ENCODE measurements around the gene PLA2G4B.

The PLA2G4B gene

GRCh38 chr15:41861736-41862356, 23.2 kb downstream of the PLA2G4B start:
- TF ChIP-seq CTCF (IDR thresholded peaks at IDR 0.05; ENCODE audit: insufficient read depth, missing control alignments): no peak
- DNase-seq (ENCODE audit: insufficient read length, low spot score) (no peak), FAIRE-seq (no peak)

- TF ChIP-seq CTCF (IDR thresholded peaks at IDR 0.05; ENCODE audit: insufficient read depth, missing control alignments): no peak
- DNase-seq (ENCODE audit: insufficient read length, low spot score) (no peak), FAIRE-seq (no peak)
These were observed 24.0 kb downstream of the PLA2G4B start for GRCh38 chr15:41862515-41863116.

- TF ChIP-seq CTCF (IDR thresholded peaks at IDR 0.05; ENCODE audit: insufficient read depth, missing control alignments): no peak
- FAIRE-seq: no peak
- DNase-seq (ENCODE audit: insufficient read length, low spot score): no peak
These were observed 26.9 kb downstream of the PLA2G4B start for GRCh38 chr15:41865490-41866055.

GRCh38 chr15:41866263-41866703, 27.6 kb downstream of the PLA2G4B start:
- no peak for TF ChIP-seq CTCF (IDR thresholded peaks at IDR 0.05; ENCODE audit: insufficient read depth, missing control alignments)
- no peak for FAIRE-seq
- DNase-seq (ENCODE audit: insufficient read length, low spot score): no peak

DNA sequence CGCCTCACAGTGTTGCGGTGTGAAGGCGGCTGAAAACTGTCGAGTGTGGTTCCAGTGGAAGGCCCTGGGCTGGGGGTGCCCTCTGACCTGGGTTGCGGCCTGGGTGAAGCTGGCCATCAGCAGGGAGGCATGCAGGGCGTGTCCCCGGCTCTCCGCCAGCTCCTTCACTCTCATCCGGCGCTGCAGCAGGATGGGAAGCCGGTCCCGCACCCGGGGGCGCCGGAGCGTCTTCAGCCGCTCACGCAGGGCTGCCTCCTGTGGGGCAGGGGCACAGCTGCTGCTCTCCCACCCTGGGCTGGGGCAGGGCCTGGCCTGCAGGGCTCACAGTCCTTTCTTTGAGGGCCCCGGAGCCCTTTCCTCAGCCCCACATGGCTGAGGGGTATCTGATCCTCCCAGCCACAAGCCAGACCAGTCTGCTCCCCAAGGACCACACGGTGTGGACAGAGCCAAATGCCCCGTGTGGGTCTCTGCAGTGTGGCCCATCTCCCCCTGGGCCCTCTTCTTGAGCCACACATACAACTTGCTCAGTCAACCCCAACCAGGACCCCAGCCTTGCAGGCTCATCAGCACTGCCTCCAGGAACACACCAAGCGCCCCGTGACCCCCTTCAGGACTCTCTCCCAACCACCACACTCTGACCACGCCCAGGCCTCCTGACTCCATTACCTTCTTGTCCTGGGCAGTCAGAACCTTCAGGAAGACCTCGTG, 28.4 kb downstream of the PLA2G4B start:
- no peak for DNase-seq (ENCODE audit: insufficient read length, low spot score)
- no peak for TF ChIP-seq CTCF (IDR thresholded peaks at IDR 0.05; ENCODE audit: insufficient read depth, missing control alignments)
- no peak for FAIRE-seq

- FAIRE-seq: no peak
- DNase-seq (ENCODE audit: insufficient read length, low spot score): no peak
- no peak for TF ChIP-seq CTCF (IDR thresholded peaks at IDR 0.05; ENCODE audit: insufficient read depth, missing control alignments)
These were observed 29.7 kb downstream of the PLA2G4B start for GRCh38 chr15:41868321-41868720.
